Fibroblast of villous mesenchyme (primary cell): ENCODE measurements around the gene POLR2L. TPM values are rescaled to one million over a fixed set of nuclear protein-coding genes. Genes with fewer than 3 reads are reported as not detected.

Source experiments
- DNase-seq: peaks from one replicate; pipeline ENCODE4 v3.0.0-alpha.2; 2010; ENCODE audit warnings: low read depth
- H3K4me3 ChIP-seq: 2 replicates; pipeline ENCODE4 v1.5.1; 2011; ENCODE audit warnings: low read depth, mild to moderate bottlenecking, low read length
- CTCF ChIP-seq: IDR thresholded peaks from 2 replicates; pipeline ENCODE4 v1.5.1; 2012; ENCODE audit warnings: low read depth, mild to moderate bottlenecking, low read length; ENCODE audit not compliant: insufficient read depth
- total RNA-seq: library from RNA; depleted of rRNA; stranded (reverse); fragments of >200 nt; gene quantifications from 2 replicates; pipeline ENCODE4 v1.2.3, GENCODE V29; 2012

The POLR2L gene
- total RNA-seq, 1 donor, result 92.4 TPM

GRCh38 chr11:815675-816432, 26.5 kb downstream of the POLR2L start:
- no peak overlapping the region for H3K4me3 ChIP-seq
- TF ChIP-seq CTCF, result no peak
- DNase-seq, result no peak

GRCh38 chr11:813456-814096, 28.8 kb downstream of the POLR2L start:
- H3K4me3 ChIP-seq, result no peak overlapping the region
- no peak for TF ChIP-seq CTCF
- no peak for DNase-seq

- TF ChIP-seq CTCF, result no peak
- DNase-seq, result no peak
- H3K4me3 ChIP-seq, result no peak overlapping the region
Observed at GRCh38 chr11:813072-813455, 29.3 kb downstream of the POLR2L start.

- H3K4me3 ChIP-seq, result no peak overlapping the region
- no peak for TF ChIP-seq CTCF
- DNase-seq, result no peak
Observed at GRCh38 chr11:812390-812789, 29.9 kb downstream of the POLR2L start.

- TF ChIP-seq CTCF, result peak; percentile 15
- peak overlapping the region; percentile 9 for H3K4me3 ChIP-seq
- DNase-seq, result no peak
Observed at GRCh38 chr11:811446-812245, 30.7 kb downstream of the POLR2L start.

GRCh38 chr11:810040-810567, 32.2 kb downstream of the POLR2L start:
- peak overlapping the region; percentile 92 for H3K4me3 ChIP-seq
- TF ChIP-seq CTCF, result peak; percentile 10
- no peak for DNase-seq
